MM.1S (cell line): Measurements from ENCODE around the gene ALPP.
"Not testable (repeated sequence)": the region's sequence is repeated elsewhere in the genome, so short reads cannot be mapped to it uniquely, and the experiment has no call there.

Experiments
- DNase-seq: peaks from one replicate; pipeline ENCODE4 v3.0.0-alpha.2; 2015
- H2AFZ ChIP-seq: fragments of 300-600 bp; sonication (generic); 2 replicates; pipeline ENCODE4 v1.6.0; 2016; ENCODE audit warnings: antibody characterized with exemption, low read length
- H3F3A ChIP-seq: fragments of 300-600 bp; sonication (generic); 2 replicates; pipeline ENCODE4 v1.6.1; 2016; ENCODE audit warnings: mild to moderate bottlenecking, antibody characterized with exemption, low read length, moderate library complexity, mixed read lengths; ENCODE audit not compliant: insufficient read depth
- H3K27ac ChIP-seq: fragments of 300-600 bp; sonication (generic); 2 replicates; pipeline ENCODE4 v1.5.1; 2016; ENCODE audit warnings: mild to moderate bottlenecking, low read length
- H3K27me3 ChIP-seq: fragments of 300-600 bp; sonication (generic); replicated peaks from 2 replicates; pipeline ENCODE4 v1.6.0; 2016; ENCODE audit warnings: low read length; ENCODE audit not compliant: insufficient read depth
- H3K36me3 ChIP-seq: fragments of 300-600 bp; sonication (generic); replicated peaks from 2 replicates; pipeline ENCODE4 v1.6.1; 2016; ENCODE audit warnings: mild to moderate bottlenecking, low read length, mixed read lengths; ENCODE audit not compliant: insufficient read depth
- H3K4me1 ChIP-seq: fragments of 300-600 bp; sonication (generic); 2 replicates; pipeline ENCODE4 v1.6.1; 2016; ENCODE audit warnings: low read length, mixed read lengths
- H3K4me2 ChIP-seq: fragments of 300-600 bp; sonication (generic); 2 replicates; pipeline ENCODE4 v1.6.0; 2016; ENCODE audit warnings: low read depth, low read length
- H3K4me3 ChIP-seq: fragments of 300-600 bp; sonication (generic); 2 replicates; pipeline ENCODE4 v1.5.1; 2016; ENCODE audit warnings: low read length, mixed read lengths
- H3K79me2 ChIP-seq: fragments of 300-600 bp; sonication (generic); 2 replicates; pipeline ENCODE4 v1.6.1; 2016; ENCODE audit warnings: mixed run types, low read length, mixed read lengths
- H3K9ac ChIP-seq: fragments of 300-600 bp; sonication (generic); 2 replicates; pipeline ENCODE4 v1.6.1; 2016; ENCODE audit warnings: low read length, mixed read lengths
- H3K9me2 ChIP-seq: fragments of 300-600 bp; sonication (generic); replicated peaks from 2 replicates; pipeline ENCODE4 v1.6.1; 2016; ENCODE audit warnings: mild to moderate bottlenecking, low read length, mixed read lengths; ENCODE audit not compliant: insufficient read depth
- H3K9me3 ChIP-seq: fragments of 300-600 bp; sonication (generic); replicated peaks from 2 replicates; pipeline ENCODE4 v1.6.1; 2016; ENCODE audit warnings: mild to moderate bottlenecking, low read length, mixed read lengths; ENCODE audit not compliant: insufficient read depth
- H4K20me1 ChIP-seq: fragments of 300-600 bp; sonication (generic); 2 replicates; pipeline ENCODE4 v1.6.1; 2016; ENCODE audit warnings: mild to moderate bottlenecking, low read length, moderate library complexity, mixed read lengths; ENCODE audit not compliant: insufficient read depth
- EZH2 ChIP-seq: fragments of 300-600 bp; sonication (generic); optimal IDR thresholded peaks from 2 replicates; pipeline ENCODE3; 2017; ENCODE audit warnings: low read depth, mild to moderate bottlenecking, antibody characterized with exemption, low read length, mixed read lengths
- EZH2phosphoT487 ChIP-seq: fragments of 300-600 bp; sonication (generic); IDR thresholded peaks from 2 replicates; pipeline ENCODE4 v1.6.1; 2018; ENCODE audit warnings: antibody characterized with exemption, low read length
- TF ChIP-seq, protein P1 (sequence below): fragments of 300-600 bp; sonication (generic); IDR thresholded peaks from 2 replicates; pipeline ENCODE4 v1.5.1; 2016; ENCODE audit warnings: antibody characterized with exemption, low read length, mixed read lengths

Gene ALPP

GRCh38 chr2:232362174-232362900 is 16.2 kb upstream of the ALPP start:
- Histone ChIP-seq H3K4me2 (peak overlapping the region; percentile 25; the same call in 1 of the 2 replicates), H3K36me3 (no peaks in the 10 kb centered on the region), H3K9me3 (no peaks in the 10 kb centered on the region), H3K9me2 (no peaks in the 10 kb centered on the region), H3K9ac (no peak overlapping the region), H3K4me3 (no peak overlapping the region), H3F3A (peaks cover 22% of the 10 kb centered on the region), H3K4me1 (peaks cover 30% of the 10 kb centered on the region), H3K27ac (peak overlapping the region; percentile 80; the same call in 1 of the 2 replicates), H4K20me1 (no peaks in the 10 kb centered on the region), H3K79me2 (no peaks in the 10 kb centered on the region), H3K27me3 (no peaks in the 10 kb centered on the region), H2AFZ (no peak overlapping the region)
- DNase-seq, result peak; percentile 89
- TF ChIP-seq, protein P1, sequence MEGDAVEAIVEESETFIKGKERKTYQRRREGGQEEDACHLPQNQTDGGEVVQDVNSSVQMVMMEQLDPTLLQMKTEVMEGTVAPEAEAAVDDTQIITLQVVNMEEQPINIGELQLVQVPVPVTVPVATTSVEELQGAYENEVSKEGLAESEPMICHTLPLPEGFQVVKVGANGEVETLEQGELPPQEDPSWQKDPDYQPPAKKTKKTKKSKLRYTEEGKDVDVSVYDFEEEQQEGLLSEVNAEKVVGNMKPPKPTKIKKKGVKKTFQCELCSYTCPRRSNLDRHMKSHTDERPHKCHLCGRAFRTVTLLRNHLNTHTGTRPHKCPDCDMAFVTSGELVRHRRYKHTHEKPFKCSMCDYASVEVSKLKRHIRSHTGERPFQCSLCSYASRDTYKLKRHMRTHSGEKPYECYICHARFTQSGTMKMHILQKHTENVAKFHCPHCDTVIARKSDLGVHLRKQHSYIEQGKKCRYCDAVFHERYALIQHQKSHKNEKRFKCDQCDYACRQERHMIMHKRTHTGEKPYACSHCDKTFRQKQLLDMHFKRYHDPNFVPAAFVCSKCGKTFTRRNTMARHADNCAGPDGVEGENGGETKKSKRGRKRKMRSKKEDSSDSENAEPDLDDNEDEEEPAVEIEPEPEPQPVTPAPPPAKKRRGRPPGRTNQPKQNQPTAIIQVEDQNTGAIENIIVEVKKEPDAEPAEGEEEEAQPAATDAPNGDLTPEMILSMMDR, result no peak
- TF ChIP-seq EZH2phosphoT487 (no peak), EZH2 (no peak)

DNA sequence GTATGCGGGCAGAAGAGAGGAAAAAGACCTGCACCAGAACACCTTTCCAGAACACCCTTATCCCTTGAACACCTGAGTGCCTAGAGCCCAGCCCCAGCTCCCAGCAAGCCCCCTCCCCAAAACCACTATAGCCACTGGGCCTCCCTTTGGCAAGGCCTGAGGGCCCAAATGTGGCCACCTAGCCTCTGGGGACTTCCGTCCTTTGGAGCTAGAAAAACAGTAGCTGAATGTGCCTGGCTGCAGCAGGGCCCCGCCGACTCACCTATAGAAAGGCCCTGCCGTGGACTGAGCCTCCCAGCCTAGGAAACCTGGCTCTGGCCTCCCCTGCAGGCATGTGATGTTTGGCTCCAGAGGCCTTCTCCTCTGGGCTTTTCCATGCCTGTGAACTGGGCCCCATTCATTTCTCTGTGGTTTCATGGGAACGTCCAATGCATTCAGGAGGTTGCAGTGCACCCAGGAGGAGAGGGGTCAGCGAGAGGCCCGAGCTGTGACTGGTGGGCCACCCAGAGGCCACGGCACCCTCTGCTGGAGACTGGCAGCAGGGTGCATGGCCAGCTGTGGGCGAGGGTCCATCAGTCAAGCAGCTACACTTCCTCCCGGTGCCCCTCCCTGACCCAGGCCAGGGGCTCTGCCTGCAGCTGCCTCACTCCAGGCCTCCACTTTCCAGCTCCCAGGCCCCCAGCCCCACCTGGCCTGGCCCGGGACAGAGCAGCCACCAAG is 15.3 kb upstream of the ALPP start:
- H3K9me3 ChIP-seq, H4K20me1 ChIP-seq, H3K36me3 ChIP-seq, H3K79me2 ChIP-seq, H3K27me3 ChIP-seq, H3K9me2 ChIP-seq: not testable (repeated sequence)
- peak overlapping the region; percentile 91 for H3K4me2 ChIP-seq
- peaks cover 30% of the 10 kb centered on the region for H3K4me1 ChIP-seq
- peak overlapping the region; percentile 80 for H3K27ac ChIP-seq
- DNase-seq, result peak; percentile 10
- peak overlapping the region; percentile 53; the same call in 1 of the 2 replicates for H3K9ac ChIP-seq
- peaks cover 22% of the 10 kb centered on the region for H3F3A ChIP-seq
- TF ChIP-seq, protein P1, result peak; percentile 13
- H3K4me3 ChIP-seq, result peak overlapping the region; percentile 34; the same call in 1 of the 2 replicates
- peak overlapping the region; percentile 95 for H2AFZ ChIP-seq

GRCh38 chr2:232363784-232364615 is 14.6 kb upstream of the ALPP start:
- Histone ChIP-seq H3F3A (peaks cover 22% of the 10 kb centered on the region), H3K4me2 (peak overlapping the region; percentile 91), H4K20me1 (no peaks in the 10 kb centered on the region), H2AFZ (peak overlapping the region; percentile 95), H3K27me3 (no peaks in the 10 kb centered on the region), H3K9ac (peak overlapping the region; percentile 53; the same call in 1 of the 2 replicates), H3K4me1 (peaks cover 30% of the 10 kb centered on the region), H3K79me2 (no peaks in the 10 kb centered on the region), H3K9me3 (no peaks in the 10 kb centered on the region), H3K4me3 (peak overlapping the region; percentile 34; the same call in 1 of the 2 replicates), H3K36me3 (no peaks in the 10 kb centered on the region), H3K27ac (peak overlapping the region; percentile 80; the same call in 1 of the 2 replicates), H3K9me2 (no peaks in the 10 kb centered on the region)
- no peak for TF ChIP-seq EZH2
- TF ChIP-seq EZH2phosphoT487, result no peak
- TF ChIP-seq, protein P1, result no peak
- DNase-seq, result peak; percentile 78

GRCh38 chr2:232364806-232365594 is 13.6 kb upstream of the ALPP start:
- not testable (repeated sequence) for H3K27ac ChIP-seq, H3K27me3 ChIP-seq, H2AFZ ChIP-seq, H3K4me3 ChIP-seq, H3K36me3 ChIP-seq, H3K9me3 ChIP-seq, H3K4me2 ChIP-seq, H3K79me2 ChIP-seq, H3K9ac ChIP-seq, DNase-seq, H3K9me2 ChIP-seq, H4K20me1 ChIP-seq
- Histone ChIP-seq H3F3A (peaks cover 22% of the 10 kb centered on the region), H3K4me1 (peaks cover 30% of the 10 kb centered on the region)
